Tibial nerve (tissue), 4 donors: ENCODE data around the gene PAGR1.

Experiments
- EP300 ChIP-seq, 2 donors: sonication (generic); formaldehyde crosslinking; IDR thresholded peaks; one replicate each; pipeline ENCODE4 v1.6.1; 2017; ENCODE audit warnings: antibody characterized with exemption in 2 of 2, mild to moderate bottlenecking in 1 of 2
- POLR2A ChIP-seq, 2 donors: fragments of 450-650 bp; IDR thresholded peaks; one replicate each; pipeline ENCODE4 v1.6.1; 2017; ENCODE audit warnings: antibody characterized with exemption in 2 of 2, mild to moderate bottlenecking in 2 of 2, moderate library complexity in 2 of 2
- TF ChIP-seq, protein P1 (sequence below), 5 experiments: fragments of 200-600 bp in 3 of 5; fragments of 450-650 bp in 2 of 5; sonication (generic) in 3 of 5; IDR thresholded peaks; one replicate each; pipeline ENCODE4 v1.5.1; 2016 to 2019; ENCODE audit warnings: antibody characterized with exemption in 5 of 5, mild to moderate bottlenecking in 3 of 5, moderate library complexity in 2 of 5

- TF ChIP-seq, protein P1, sequence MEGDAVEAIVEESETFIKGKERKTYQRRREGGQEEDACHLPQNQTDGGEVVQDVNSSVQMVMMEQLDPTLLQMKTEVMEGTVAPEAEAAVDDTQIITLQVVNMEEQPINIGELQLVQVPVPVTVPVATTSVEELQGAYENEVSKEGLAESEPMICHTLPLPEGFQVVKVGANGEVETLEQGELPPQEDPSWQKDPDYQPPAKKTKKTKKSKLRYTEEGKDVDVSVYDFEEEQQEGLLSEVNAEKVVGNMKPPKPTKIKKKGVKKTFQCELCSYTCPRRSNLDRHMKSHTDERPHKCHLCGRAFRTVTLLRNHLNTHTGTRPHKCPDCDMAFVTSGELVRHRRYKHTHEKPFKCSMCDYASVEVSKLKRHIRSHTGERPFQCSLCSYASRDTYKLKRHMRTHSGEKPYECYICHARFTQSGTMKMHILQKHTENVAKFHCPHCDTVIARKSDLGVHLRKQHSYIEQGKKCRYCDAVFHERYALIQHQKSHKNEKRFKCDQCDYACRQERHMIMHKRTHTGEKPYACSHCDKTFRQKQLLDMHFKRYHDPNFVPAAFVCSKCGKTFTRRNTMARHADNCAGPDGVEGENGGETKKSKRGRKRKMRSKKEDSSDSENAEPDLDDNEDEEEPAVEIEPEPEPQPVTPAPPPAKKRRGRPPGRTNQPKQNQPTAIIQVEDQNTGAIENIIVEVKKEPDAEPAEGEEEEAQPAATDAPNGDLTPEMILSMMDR (IDR thresholded peaks at IDR 0.05), result no peak
- TF ChIP-seq POLR2A (IDR thresholded peaks at IDR 0.05) (no peak), EP300 (IDR thresholded peaks at IDR 0.05) (no peak)
These were observed 52.6 kb downstream of the PAGR1 start for GRCh38 chr16:29868396-29869009.
